HEK293 (cell line): ENCODE results near the gene SELENOF.
A peak's percentile ranks its signal among the peaks of the same experiment; 100 is the strongest.

Experiments
- CTCF ChIP-seq: fragments of 450-650 bp; formaldehyde crosslinking; IDR thresholded peaks from 2 replicates; pipeline ENCODE4 v1.5.1; 2016; ENCODE audit warnings: missing biosample characterization, missing genetic modification characterization
- FEZF1 ChIP-seq: fragments of 450-650 bp; formaldehyde crosslinking; IDR thresholded peaks from 2 replicates; pipeline ENCODE4 v1.5.1; 2016; ENCODE audit warnings: missing biosample characterization, missing genetic modification characterization
- GLI2 ChIP-seq: fragments of 450-650 bp; formaldehyde crosslinking; IDR thresholded peaks from 2 replicates; pipeline ENCODE4; 2017; ENCODE audit warnings: missing biosample characterization, missing genetic modification characterization, low read depth, borderline replicate concordance
- KLF17 ChIP-seq: fragments of 450-650 bp; formaldehyde crosslinking; IDR thresholded peaks from 2 replicates; pipeline ENCODE4 v1.5.1; 2016; ENCODE audit warnings: missing biosample characterization, missing genetic modification characterization
- KLF8 ChIP-seq: fragments of 450-650 bp; formaldehyde crosslinking; IDR thresholded peaks from 2 replicates; pipeline ENCODE4 v1.5.1; 2016; ENCODE audit warnings: missing biosample characterization, missing genetic modification characterization
- MZF1 ChIP-seq: fragments of 450-650 bp; formaldehyde crosslinking; IDR thresholded peaks from 2 replicates; pipeline ENCODE4 v1.5.1; 2017; ENCODE audit warnings: missing biosample characterization, missing genetic modification characterization, borderline replicate concordance
- TRIM28 ChIP-seq: IDR thresholded peaks from 2 replicates; pipeline ENCODE4 v1.6.1; 2011; ENCODE audit warnings: low read length, control low read depth, borderline replicate concordance
- ZBTB21 ChIP-seq: fragments of 450-650 bp; formaldehyde crosslinking; IDR thresholded peaks from 2 replicates; pipeline ENCODE4 v1.5.1; 2017; ENCODE audit warnings: missing biosample characterization, missing genetic modification characterization
- ZFP37 ChIP-seq: fragments of 450-650 bp; formaldehyde crosslinking; IDR thresholded peaks from 2 replicates; pipeline ENCODE4 v1.5.1; 2016; ENCODE audit warnings: missing biosample characterization, missing genetic modification characterization
- ZNF148 ChIP-seq: fragments of 450-650 bp; formaldehyde crosslinking; IDR thresholded peaks from 2 replicates; pipeline ENCODE4 v1.5.0; 2017; ENCODE audit warnings: missing biosample characterization, missing genetic modification characterization, borderline replicate concordance
- ZNF157 ChIP-seq: fragments of 450-650 bp; formaldehyde crosslinking; IDR thresholded peaks from 2 replicates; pipeline ENCODE4 v1.5.1; 2016; ENCODE audit warnings: missing biosample characterization, missing genetic modification characterization
- ZNF398 ChIP-seq: fragments of 450-650 bp; formaldehyde crosslinking; IDR thresholded peaks from 2 replicates; pipeline ENCODE4 v1.5.1; 2017; ENCODE audit warnings: missing biosample characterization, missing genetic modification characterization
- ZNF501 ChIP-seq: fragments of 450-650 bp; formaldehyde crosslinking; IDR thresholded peaks from 2 replicates; pipeline ENCODE4 v1.5.1; 2016; ENCODE audit warnings: missing biosample characterization, missing genetic modification characterization
- ZNF518A ChIP-seq: fragments of 450-650 bp; formaldehyde crosslinking; conservative IDR thresholded peaks from 2 replicates; pipeline ENCODE4 v1.5.1; 2016; ENCODE audit warnings: low read depth, missing biosample characterization, missing genetic modification characterization
- ZNF521 ChIP-seq: fragments of 450-650 bp; formaldehyde crosslinking; IDR thresholded peaks from 2 replicates; pipeline ENCODE4 v1.5.1; 2017; ENCODE audit warnings: missing biosample characterization, mild to moderate bottlenecking, missing genetic modification characterization
- ZNF561 ChIP-seq: fragments of 450-650 bp; IDR thresholded peaks from 2 replicates; pipeline ENCODE4 v1.5.1; 2018; ENCODE audit warnings: missing biosample characterization, missing genetic modification characterization, borderline replicate concordance
- TF ChIP-seq, protein P1 (sequence below): fragments of 450-650 bp; formaldehyde crosslinking; IDR thresholded peaks from 2 replicates; pipeline ENCODE4 v1.5.1; 2016; ENCODE audit warnings: missing biosample characterization, missing genetic modification characterization
- TF ChIP-seq, protein P2 (sequence below): fragments of 450-650 bp; formaldehyde crosslinking; IDR thresholded peaks from 2 replicates; pipeline ENCODE4 v1.5.1; 2016; ENCODE audit warnings: missing biosample characterization, missing genetic modification characterization

SELENOF gene

GRCh38 chr1:86914998-86915736, 1.2 kb upstream of the SELENOF start (continued):
- TF ChIP-seq ZNF148 (tag by site-specific recombination) (no peak), ZNF518A (tag by site-specific recombination) (no peak), ZNF157 (no peak), CTCF (tag by site-specific recombination) (peak; percentile 5), ZFP37 (0 out of 2 replicates have a peak, but pooled peaks have one; percentile 40), TRIM28 (peak; percentile 48; the same call in 1 of the 2 replicates), ZNF521 (tag by site-specific recombination) (no peak), MZF1 (tag by site-specific recombination) (no peak; the same call in 1 of the 2 replicates), ZNF398 (tag by site-specific recombination) (no peak), FEZF1 (tag by site-specific recombination) (no peak), GLI2 (tag by site-specific recombination) (no peak), ZBTB21 (tag by site-specific recombination) (no peak), ZNF501 (tag by site-specific recombination) (0 out of 2 replicates have a peak, but pooled peaks have one; percentile 6), KLF8 (tag by site-specific recombination) (no peak), ZNF561 (no peak), KLF17 (tag by site-specific recombination) (no peak)
- TF ChIP-seq, protein P1, sequence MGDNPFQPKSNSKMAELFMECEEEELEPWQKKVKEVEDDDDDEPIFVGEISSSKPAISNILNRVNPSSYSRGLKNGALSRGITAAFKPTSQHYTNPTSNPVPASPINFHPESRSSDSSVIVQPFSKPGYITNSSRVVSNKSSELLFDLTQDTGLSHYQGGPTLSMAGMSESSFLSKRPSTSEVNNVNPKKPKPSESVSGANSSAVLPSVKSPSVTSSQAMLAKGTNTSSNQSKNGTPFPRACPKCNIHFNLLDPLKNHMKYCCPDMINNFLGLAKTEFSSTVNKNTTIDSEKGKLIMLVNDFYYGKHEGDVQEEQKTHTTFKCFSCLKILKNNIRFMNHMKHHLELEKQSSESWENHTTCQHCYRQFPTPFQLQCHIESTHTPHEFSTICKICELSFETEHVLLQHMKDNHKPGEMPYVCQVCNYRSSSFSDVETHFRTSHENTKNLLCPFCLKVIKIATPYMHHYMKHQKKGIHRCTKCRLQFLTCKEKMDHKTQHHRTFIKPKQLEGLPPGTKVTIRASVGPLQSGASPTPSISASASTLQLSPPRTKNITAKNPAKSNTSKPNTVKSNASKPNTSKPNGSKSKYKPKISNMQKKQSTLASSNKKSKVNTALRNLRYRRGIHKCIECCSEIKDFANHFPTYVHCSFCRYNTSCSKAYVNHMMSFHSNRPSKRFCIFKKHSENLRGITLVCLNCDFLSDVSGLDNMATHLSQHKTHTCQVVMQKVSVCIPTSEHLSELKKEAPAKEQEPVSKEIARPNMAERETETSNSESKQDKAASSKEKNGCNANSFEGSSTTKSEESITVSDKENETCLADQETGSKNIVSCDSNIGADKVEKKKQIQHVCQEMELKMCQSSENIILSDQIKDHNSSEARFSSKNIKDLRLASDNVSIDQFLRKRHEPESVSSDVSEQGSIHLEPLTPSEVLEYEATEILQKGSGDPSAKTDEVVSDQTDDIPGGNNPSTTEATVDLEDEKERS (tag by site-specific recombination): no peak
- TF ChIP-seq, protein P2, sequence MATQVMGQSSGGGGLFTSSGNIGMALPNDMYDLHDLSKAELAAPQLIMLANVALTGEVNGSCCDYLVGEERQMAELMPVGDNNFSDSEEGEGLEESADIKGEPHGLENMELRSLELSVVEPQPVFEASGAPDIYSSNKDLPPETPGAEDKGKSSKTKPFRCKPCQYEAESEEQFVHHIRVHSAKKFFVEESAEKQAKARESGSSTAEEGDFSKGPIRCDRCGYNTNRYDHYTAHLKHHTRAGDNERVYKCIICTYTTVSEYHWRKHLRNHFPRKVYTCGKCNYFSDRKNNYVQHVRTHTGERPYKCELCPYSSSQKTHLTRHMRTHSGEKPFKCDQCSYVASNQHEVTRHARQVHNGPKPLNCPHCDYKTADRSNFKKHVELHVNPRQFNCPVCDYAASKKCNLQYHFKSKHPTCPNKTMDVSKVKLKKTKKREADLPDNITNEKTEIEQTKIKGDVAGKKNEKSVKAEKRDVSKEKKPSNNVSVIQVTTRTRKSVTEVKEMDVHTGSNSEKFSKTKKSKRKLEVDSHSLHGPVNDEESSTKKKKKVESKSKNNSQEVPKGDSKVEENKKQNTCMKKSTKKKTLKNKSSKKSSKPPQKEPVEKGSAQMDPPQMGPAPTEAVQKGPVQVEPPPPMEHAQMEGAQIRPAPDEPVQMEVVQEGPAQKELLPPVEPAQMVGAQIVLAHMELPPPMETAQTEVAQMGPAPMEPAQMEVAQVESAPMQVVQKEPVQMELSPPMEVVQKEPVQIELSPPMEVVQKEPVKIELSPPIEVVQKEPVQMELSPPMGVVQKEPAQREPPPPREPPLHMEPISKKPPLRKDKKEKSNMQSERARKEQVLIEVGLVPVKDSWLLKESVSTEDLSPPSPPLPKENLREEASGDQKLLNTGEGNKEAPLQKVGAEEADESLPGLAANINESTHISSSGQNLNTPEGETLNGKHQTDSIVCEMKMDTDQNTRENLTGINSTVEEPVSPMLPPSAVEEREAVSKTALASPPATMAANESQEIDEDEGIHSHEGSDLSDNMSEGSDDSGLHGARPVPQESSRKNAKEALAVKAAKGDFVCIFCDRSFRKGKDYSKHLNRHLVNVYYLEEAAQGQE (tag by site-specific recombination): no peak
